PFSK-1 (cell line): ENCODE results near the gene NT5DC3.

Experiments
- FOXP2 ChIP-seq: optimal IDR thresholded peaks from 2 replicates; pipeline ENCODE3; 2011; ENCODE audit warnings: borderline replicate concordance, control low read depth, inconsistent platforms; ENCODE audit not compliant: insufficient read depth; ENCODE audit errors: extremely low read length, extremely low read depth
- POLR2AphosphoS5 ChIP-seq: IDR thresholded peaks from 2 replicates; pipeline ENCODE4 v1.6.1; 2012; ENCODE audit warnings: low read depth, mild to moderate bottlenecking, control low read depth, low read length, moderate library complexity
- REST ChIP-seq, 2 experiments: IDR thresholded peaks; 2 replicates each; pipeline versions ENCODE4 v1.6.1 to v1.8.0; 2011 to 2012; ENCODE audit warnings: low read depth in 2 of 2, low read length in 2 of 2, control low read depth in 1 of 2, inconsistent platforms in 1 of 2, mild to moderate bottlenecking in 1 of 2, moderate library complexity in 1 of 2; ENCODE audit not compliant: insufficient read depth in 1 of 2
- SIN3A ChIP-seq: IDR thresholded peaks from 2 replicates; pipeline ENCODE4 v1.6.1; 2012; ENCODE audit warnings: mild to moderate bottlenecking, low read length, moderate library complexity, borderline replicate concordance; ENCODE audit not compliant: insufficient read depth
- TAF1 ChIP-seq: IDR thresholded peaks from 2 replicates; pipeline ENCODE4 v1.6.1; 2012; ENCODE audit warnings: low read length, control low read depth, borderline replicate concordance; ENCODE audit not compliant: insufficient read depth

The NT5DC3 gene

GRCh38 chr12:103813949-103814348, 27.1 kb downstream of the NT5DC3 start:
- TF ChIP-seq TAF1: no peak
- TF ChIP-seq SIN3A: no peak
- TF ChIP-seq FOXP2: no peak
- TF ChIP-seq POLR2AphosphoS5: no peak
- no peak for TF ChIP-seq REST (IDR thresholded peaks at IDR 0.05; ENCODE audit: insufficient read depth in 1 of 2, low read depth in 2 of 2, low read length in 2 of 2)

GRCh38 chr12:103813426-103813825, 27.6 kb downstream of the NT5DC3 start:
- TF ChIP-seq FOXP2 (no peak), REST (IDR thresholded peaks at IDR 0.05; ENCODE audit: insufficient read depth in 1 of 2, low read depth in 2 of 2, low read length in 2 of 2) (no peak), POLR2AphosphoS5 (no peak), SIN3A (no peak), TAF1 (no peak)

GRCh38 chr12:103812789-103813188, 28.2 kb downstream of the NT5DC3 start:
- TF ChIP-seq REST (IDR thresholded peaks at IDR 0.05; ENCODE audit: insufficient read depth in 1 of 2, low read depth in 2 of 2, low read length in 2 of 2) (no peak), SIN3A (no peak), FOXP2 (no peak), POLR2AphosphoS5 (no peak), TAF1 (no peak)

GRCh38 chr12:103811791-103812190, 29.2 kb downstream of the NT5DC3 start:
- no peak for TF ChIP-seq REST (IDR thresholded peaks at IDR 0.05; ENCODE audit: insufficient read depth in 1 of 2, low read depth in 2 of 2, low read length in 2 of 2)
- TF ChIP-seq FOXP2: no peak
- no peak for TF ChIP-seq TAF1
- TF ChIP-seq SIN3A: no peak
- no peak for TF ChIP-seq POLR2AphosphoS5

GRCh38 chr12:103810111-103810510, 30.9 kb downstream of the NT5DC3 start:
- TF ChIP-seq SIN3A: no peak
- no peak for TF ChIP-seq TAF1
- TF ChIP-seq REST (IDR thresholded peaks at IDR 0.05; ENCODE audit: insufficient read depth in 1 of 2, low read depth in 2 of 2, low read length in 2 of 2): no peak
- TF ChIP-seq POLR2AphosphoS5: no peak
- TF ChIP-seq FOXP2: no peak
